Tibial nerve (tissue), 4 donors: ENCODE measurements around the gene CTNNB1. TPM values are rescaled to one million over a fixed set of nuclear protein-coding genes. Genes with fewer than 3 reads are reported as not detected.

ENCODE experiments used
- DNase-seq, 2 donors: peaks; one replicate each; pipeline ENCODE4 v3.0.0-alpha.2; 2019; ENCODE audit warnings: low spot score in 2 of 2
- H3K27ac ChIP-seq, 4 donors: fragments of 200-600 bp; sonication (generic) in 3 of 4; one replicate each; pipeline ENCODE4 v1.5.1; 2017 to 2019; ENCODE audit warnings: mild to moderate bottlenecking in 1 of 4
- H3K27me3 ChIP-seq, 2 donors: fragments of 200-600 bp; sonication (generic) in 1 of 2; one replicate each; pipeline versions ENCODE4 v1.5.1 to v1.6.0; 2017 to 2019
- H3K36me3 ChIP-seq, 3 donors: fragments of 200-600 bp; sonication (generic); one replicate each; pipeline ENCODE4 v1.5.1; 2018 to 2019
- H3K4me1 ChIP-seq, 4 donors: fragments of 200-600 bp; sonication (generic) in 3 of 4; one replicate each; pipeline ENCODE4 v1.5.1; 2017 to 2019
- H3K4me3 ChIP-seq, 4 donors: fragments of 200-600 bp; sonication (generic) in 3 of 4; one replicate each; pipeline ENCODE4 v1.5.1; 2017 to 2019; ENCODE audit warnings: mild to moderate bottlenecking in 1 of 4, moderate library complexity in 1 of 4
- H3K9me3 ChIP-seq, 4 donors: fragments of 200-600 bp; sonication (generic) in 3 of 4; one replicate each; pipeline ENCODE4 v1.5.1; 2017 to 2019
- EP300 ChIP-seq, 2 donors: sonication (generic); formaldehyde crosslinking; IDR thresholded peaks; one replicate each; pipeline ENCODE4 v1.6.1; 2017; ENCODE audit warnings: antibody characterized with exemption in 2 of 2, mild to moderate bottlenecking in 1 of 2
- POLR2A ChIP-seq, 2 donors: fragments of 450-650 bp; IDR thresholded peaks; one replicate each; pipeline ENCODE4 v1.6.1; 2017; ENCODE audit warnings: antibody characterized with exemption in 2 of 2, mild to moderate bottlenecking in 2 of 2, moderate library complexity in 2 of 2
- WGBS, 2 donors: methylation state at CpG; one replicate each; pipeline ENCODE4 v1.1.5; 2018; 5-methylcytosine and 5-hydroxymethylcytosine counted together
- total RNA-seq, 4 donors: library from RNA; depleted of rRNA; stranded (reverse); fragments of >200 nt; gene quantifications; one replicate each; pipeline ENCODE4 v1.1.0, GENCODE V29; 2016
- TF ChIP-seq, protein P1 (sequence below), 5 experiments: fragments of 200-600 bp in 3 of 5; fragments of 450-650 bp in 2 of 5; sonication (generic) in 3 of 5; IDR thresholded peaks; one replicate each; pipeline ENCODE4 v1.5.1; 2016 to 2019; ENCODE audit warnings: antibody characterized with exemption in 5 of 5, mild to moderate bottlenecking in 3 of 5, moderate library complexity in 2 of 5

CTNNB1 gene
- total RNA-seq, 4 donors from 2014 or later = 411 to 548 (median 505) TPM

- TF ChIP-seq EP300 (IDR thresholded peaks at IDR 0.05) (no peak), POLR2A (IDR thresholded peaks at IDR 0.05) (no peak)
- TF ChIP-seq, protein P1, sequence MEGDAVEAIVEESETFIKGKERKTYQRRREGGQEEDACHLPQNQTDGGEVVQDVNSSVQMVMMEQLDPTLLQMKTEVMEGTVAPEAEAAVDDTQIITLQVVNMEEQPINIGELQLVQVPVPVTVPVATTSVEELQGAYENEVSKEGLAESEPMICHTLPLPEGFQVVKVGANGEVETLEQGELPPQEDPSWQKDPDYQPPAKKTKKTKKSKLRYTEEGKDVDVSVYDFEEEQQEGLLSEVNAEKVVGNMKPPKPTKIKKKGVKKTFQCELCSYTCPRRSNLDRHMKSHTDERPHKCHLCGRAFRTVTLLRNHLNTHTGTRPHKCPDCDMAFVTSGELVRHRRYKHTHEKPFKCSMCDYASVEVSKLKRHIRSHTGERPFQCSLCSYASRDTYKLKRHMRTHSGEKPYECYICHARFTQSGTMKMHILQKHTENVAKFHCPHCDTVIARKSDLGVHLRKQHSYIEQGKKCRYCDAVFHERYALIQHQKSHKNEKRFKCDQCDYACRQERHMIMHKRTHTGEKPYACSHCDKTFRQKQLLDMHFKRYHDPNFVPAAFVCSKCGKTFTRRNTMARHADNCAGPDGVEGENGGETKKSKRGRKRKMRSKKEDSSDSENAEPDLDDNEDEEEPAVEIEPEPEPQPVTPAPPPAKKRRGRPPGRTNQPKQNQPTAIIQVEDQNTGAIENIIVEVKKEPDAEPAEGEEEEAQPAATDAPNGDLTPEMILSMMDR (IDR thresholded peaks at IDR 0.05) = no peak
- Histone ChIP-seq H3K27ac (no peak overlapping the region), H3K4me3 (no peak overlapping the region), H3K36me3 (no peaks in the 10 kb centered on the region), H3K4me1 (no peaks in the 10 kb centered on the region), H3K9me3 (no peaks in the 10 kb centered on the region), H3K27me3 (no peaks in the 10 kb centered on the region)
- DNase-seq = no peak
- 21 to 31% methylated on average over 5 of the region's 5 CpGs for WGBS, 2 donors
Observed at GRCh38 chr3:41169023-41169422, 30.3 kb upstream of the CTNNB1 start.

DNA sequence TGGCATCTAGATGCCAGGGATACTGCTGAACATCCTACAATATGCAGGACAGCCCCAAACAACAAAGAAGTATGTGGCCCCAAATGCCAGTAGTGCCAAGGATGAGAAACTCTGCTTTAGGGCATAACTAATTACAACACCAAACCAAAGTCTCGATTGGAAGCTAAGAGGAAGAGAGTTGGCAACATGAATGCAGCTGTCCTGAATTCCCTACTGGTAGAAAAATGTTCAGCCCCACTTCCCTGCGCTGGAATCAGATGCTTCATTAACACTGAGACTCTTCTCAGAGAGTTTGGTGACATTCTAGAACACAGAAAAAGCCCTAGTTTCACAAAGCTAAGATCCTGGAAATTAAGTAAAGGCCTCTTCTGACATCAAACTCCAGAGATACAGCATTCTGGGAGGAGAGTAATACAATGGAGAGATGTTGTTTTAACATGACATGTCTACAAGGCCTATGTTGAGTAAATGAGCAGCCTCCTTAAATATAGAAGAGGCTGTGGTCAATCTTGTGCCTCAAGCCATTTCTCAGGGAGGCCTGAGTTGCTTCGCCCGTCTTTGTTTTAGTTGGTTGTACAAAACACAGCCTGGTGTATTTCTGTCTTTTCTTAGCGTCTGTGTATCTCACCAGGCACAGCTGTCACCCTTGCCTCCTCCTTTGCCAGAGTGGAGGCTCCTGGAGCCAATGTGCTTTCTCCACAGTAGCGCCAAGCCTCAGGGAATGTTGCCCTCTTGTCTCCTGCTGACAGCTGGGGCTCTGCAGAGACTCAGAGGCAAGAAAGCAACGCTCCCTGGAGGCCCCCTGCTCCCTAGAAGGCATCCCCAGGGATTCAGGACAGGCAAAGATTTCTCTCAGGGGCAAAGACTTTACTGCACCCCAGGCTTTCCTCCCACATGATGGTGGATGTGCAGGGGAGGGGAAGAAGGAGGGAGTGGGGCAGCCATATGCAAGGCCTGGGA lies 25.1 kb upstream of the CTNNB1 start:
- H3K4me3 ChIP-seq = no peak overlapping the region
- no peaks in the 10 kb centered on the region for H3K9me3 ChIP-seq
- H3K4me1 ChIP-seq = peaks cover 0 to 21% (median 2%) of the 10 kb centered on the region in 4 donors
- no peaks in the 10 kb centered on the region for H3K36me3 ChIP-seq
- WGBS, 2 donors = 74 to 75% methylated on average over 7 of the region's 7 CpGs
- DNase-seq = no peak
- TF ChIP-seq POLR2A (IDR thresholded peaks at IDR 0.05) (no peak), EP300 (IDR thresholded peaks at IDR 0.05) (no peak)
- TF ChIP-seq, protein P1 (IDR thresholded peaks at IDR 0.05) = no peak
- H3K27ac ChIP-seq = no peak overlapping the region
- no peaks in the 10 kb centered on the region for H3K27me3 ChIP-seq

DNA sequence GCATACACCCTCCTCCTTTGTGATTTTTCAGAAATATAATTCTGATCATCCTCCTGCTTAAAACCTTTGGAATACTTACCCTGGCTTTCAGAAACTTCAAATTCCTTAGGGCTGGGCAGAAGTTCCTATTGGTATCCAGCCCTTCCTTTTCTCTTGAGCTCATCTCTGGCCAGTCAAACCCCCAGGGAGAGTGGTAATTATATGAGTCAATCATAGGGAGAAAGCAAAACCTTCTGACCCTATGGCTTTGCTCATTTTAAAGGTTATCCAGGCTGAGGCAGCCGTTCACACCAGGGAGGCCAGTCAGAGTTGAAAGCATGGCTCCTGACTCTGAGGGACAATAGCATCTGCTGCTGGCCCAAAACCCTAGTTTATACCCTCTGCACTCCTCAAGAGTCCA lies 23.9 kb upstream of the CTNNB1 start:
- Histone ChIP-seq H3K9me3 (no peaks in the 10 kb centered on the region), H3K27me3 (no peaks in the 10 kb centered on the region), H3K4me3 (no peak overlapping the region), H3K4me1 (peaks cover 0 to 21% (median 2%) of the 10 kb centered on the region in 4 donors), H3K27ac (no peak overlapping the region), H3K36me3 (no peaks in the 10 kb centered on the region)
- DNase-seq = no peak
- 50% methylated on average over 1 of the region's 1 CpG for WGBS, 2 donors
- TF ChIP-seq EP300 (IDR thresholded peaks at IDR 0.05) = no peak

DNA sequence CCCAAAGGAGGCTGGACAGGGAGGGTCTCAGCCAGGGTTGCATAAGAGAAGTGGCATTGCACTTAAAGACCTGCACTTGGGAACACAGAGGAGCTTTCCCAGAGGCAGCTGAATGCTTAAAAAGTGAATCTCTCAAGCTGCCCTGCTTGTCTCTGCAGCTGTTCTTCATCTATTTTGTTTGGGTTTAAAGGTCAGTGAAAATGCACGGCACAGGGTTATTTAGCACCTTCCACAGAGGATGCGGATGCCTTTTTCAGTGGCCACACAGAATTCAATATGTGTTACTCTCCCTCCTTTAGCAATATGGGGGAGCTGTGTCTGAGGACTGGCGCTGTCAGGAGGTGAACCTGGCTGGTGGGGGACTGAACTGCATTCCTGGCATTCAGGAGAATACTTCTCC lies 22.7 kb upstream of the CTNNB1 start:
- no peak overlapping the region for H3K4me3 ChIP-seq
- no peaks in the 10 kb centered on the region for H3K36me3 ChIP-seq
- 58 to 63% methylated on average over 3 of the region's 3 CpGs for WGBS, 2 donors
- no peaks in the 10 kb centered on the region for H3K27me3 ChIP-seq
- TF ChIP-seq, protein P1 (IDR thresholded peaks at IDR 0.05) = no peak
- no peak for TF ChIP-seq POLR2A (IDR thresholded peaks at IDR 0.05)
- TF ChIP-seq EP300 (IDR thresholded peaks at IDR 0.05) = no peak
- H3K9me3 ChIP-seq = no peaks in the 10 kb centered on the region
- H3K27ac ChIP-seq = no peak overlapping the region
- peaks cover 0 to 21% (median 2%) of the 10 kb centered on the region in 4 donors for H3K4me1 ChIP-seq
- no peak for DNase-seq

- Histone ChIP-seq H3K9me3 (no peaks in the 10 kb centered on the region), H3K27ac (no peak overlapping the region), H3K4me3 (no peak overlapping the region), H3K27me3 (no peaks in the 10 kb centered on the region), H3K4me1 (peaks cover 0 to 21% (median 2%) of the 10 kb centered on the region in 4 donors), H3K36me3 (no peaks in the 10 kb centered on the region)
- TF ChIP-seq POLR2A (IDR thresholded peaks at IDR 0.05) (no peak), EP300 (IDR thresholded peaks at IDR 0.05) (no peak)
- TF ChIP-seq, protein P1 (IDR thresholded peaks at IDR 0.05) = no peak
- DNase-seq = no peak
- 82 to 84% methylated on average over 2 of the region's 2 CpGs for WGBS, 2 donors
Observed at GRCh38 chr3:41178576-41178975, 20.7 kb upstream of the CTNNB1 start.
